Measurements from ENCODE around the gene PCDHGB7.
"Not testable (repeated sequence)": the region's sequence is repeated elsewhere in the genome, so short reads cannot be mapped to it uniquely, and the experiment has no call there.

PCDHGB7 gene

GRCh38 chr5:141430332-141431113 lies 13.0 kb downstream of the PCDHGB7 start, which contains the start of gene PCDHGA12:
Gene PCDHGA12, plus strand, starts transcription at chr5:141430507. Its CDS starts 253 bp downstream, at chr5:141430760.
- DNase-seq, result peak; percentile 66

GRCh38 chr5:141431286-141431685 lies 13.8 kb downstream of the PCDHGB7 start:
- DNase-seq, result no peak

GRCh38 chr5:141432308-141432707 lies 14.8 kb downstream of the PCDHGB7 start:
- not testable (repeated sequence) for DNase-seq

GRCh38 chr5:141432726-141433125 lies 15.2 kb downstream of the PCDHGB7 start:
- not testable (repeated sequence) for DNase-seq

GRCh38 chr5:141434006-141434405 lies 16.5 kb downstream of the PCDHGB7 start:
- DNase-seq, result no peak

GRCh38 chr5:141437221-141437620 lies 19.7 kb downstream of the PCDHGB7 start:
- no peak for DNase-seq

- DNase-seq, result no peak
These were observed 22.1 kb downstream of the PCDHGB7 start for GRCh38 chr5:141439411-141440141.

GRCh38 chr5:141440341-141440740 lies 22.9 kb downstream of the PCDHGB7 start:
- no peak for DNase-seq

GRCh38 chr5:141441571-141442170 lies 24.2 kb downstream of the PCDHGB7 start:
- no peak for DNase-seq

- no peak for DNase-seq
These were observed 47.9 kb downstream of the PCDHGB7 start for GRCh38 chr5:141465351-141465750.

All from hematopoietic multipotent progenitor cell treated with erythropoietin and hydrocortisone succinate and interleukin-3 and kit ligand, for 8 days (in vitro differentiated cells).